Measurements from ENCODE around the gene MMP17. TPM values are rescaled to one million over a fixed set of nuclear protein-coding genes. Genes with fewer than 3 reads are reported as not detected.

The MMP17 gene
- total RNA-seq, 1 donor from 2014 or later = 16.8 TPM

GRCh38 chr12:131785763-131786330 lies 42.3 kb upstream of the MMP17 start:
- TF ChIP-seq CTCF (IDR thresholded peaks at IDR 0.05) = no peak
- intact Hi-C loops (cut with DNase I) = no loop called here
- no peak overlapping the region for H3K4me3 ChIP-seq
- no peaks in the 10 kb centered on the region for H3K27me3 ChIP-seq
- DNase-seq (ENCODE audit: low spot score in 2 of 2) = no peak
- peaks cover 55 to 76% of the 10 kb centered on the region in 2 donors for H3K36me3 ChIP-seq
- H3K27ac ChIP-seq = no peak overlapping the region
- no peaks in the 10 kb centered on the region for H3K9me3 ChIP-seq
- H3K4me1 ChIP-seq = no peaks in the 10 kb centered on the region

GRCh38 chr12:131786331-131786730 lies 41.9 kb upstream of the MMP17 start:
- Histone ChIP-seq H3K4me1 (no peaks in the 10 kb centered on the region), H3K9me3 (no peaks in the 10 kb centered on the region), H3K36me3 (peaks cover 57 to 77% of the 10 kb centered on the region in 2 donors), H3K27ac (no peak overlapping the region), H3K27me3 (no peaks in the 10 kb centered on the region), H3K4me3 (no peak overlapping the region)
- no peak for DNase-seq (ENCODE audit: low spot score in 2 of 2)
- no peak for TF ChIP-seq CTCF (IDR thresholded peaks at IDR 0.05)
- intact Hi-C loops (cut with DNase I) = no loop called here

- Histone ChIP-seq H3K4me1 (no peaks in the 10 kb centered on the region), H3K4me3 (no peak overlapping the region), H3K36me3 (peaks cover 53 to 77% of the 10 kb centered on the region in 2 donors), H3K27ac (no peak overlapping the region), H3K9me3 (no peaks in the 10 kb centered on the region), H3K27me3 (no peaks in the 10 kb centered on the region)
- intact Hi-C loops (cut with DNase I) = no loop called here
- DNase-seq (ENCODE audit: low spot score in 2 of 2) = no peak
- TF ChIP-seq CTCF (IDR thresholded peaks at IDR 0.05) = no peak
Observed at GRCh38 chr12:131787143-131787660, 41.0 kb upstream of the MMP17 start.

GRCh38 chr12:131788070-131788469 lies 40.1 kb upstream of the MMP17 start:
- H3K4me1 ChIP-seq = no peaks in the 10 kb centered on the region
- no peak for DNase-seq (ENCODE audit: low spot score in 2 of 2)
- no peak overlapping the region for H3K27ac ChIP-seq
- H3K27me3 ChIP-seq = no peaks in the 10 kb centered on the region
- no peak for TF ChIP-seq CTCF (IDR thresholded peaks at IDR 0.05)
- H3K4me3 ChIP-seq = no peak overlapping the region
- peaks cover 48 to 80% of the 10 kb centered on the region in 2 donors for H3K36me3 ChIP-seq
- intact Hi-C loops (cut with DNase I) = no loop called here
- no peaks in the 10 kb centered on the region for H3K9me3 ChIP-seq

- intact Hi-C loops (cut with DNase I) = no loop called here
- Histone ChIP-seq H3K36me3 (peaks cover 58 to 91% of the 10 kb centered on the region in 2 donors), H3K4me3 (no peak overlapping the region), H3K9me3 (no peaks in the 10 kb centered on the region), H3K27ac (no peak overlapping the region), H3K4me1 (no peaks in the 10 kb centered on the region), H3K27me3 (no peaks in the 10 kb centered on the region)
- DNase-seq (ENCODE audit: low spot score in 2 of 2) = no peak
- TF ChIP-seq CTCF (IDR thresholded peaks at IDR 0.05) = no peak
Observed at GRCh38 chr12:131789638-131790037, 38.6 kb upstream of the MMP17 start.
